ENCODE data around the gene FAAH2.

GRCh38 chrX:57353472-57354132 lies 67.1 kb downstream of the FAAH2 start:
- TF ChIP-seq CTCF (IDR thresholded peaks at IDR 0.05) (no peak), POLR2A (IDR thresholded peaks at IDR 0.05) (no peak)

All from thyroid gland (tissue), 4 donors.